Measurements from ENCODE around the gene AP4M1. TPM values are rescaled to one million over a fixed set of nuclear protein-coding genes. Genes with fewer than 3 reads are reported as not detected.

The AP4M1 gene, protein sequence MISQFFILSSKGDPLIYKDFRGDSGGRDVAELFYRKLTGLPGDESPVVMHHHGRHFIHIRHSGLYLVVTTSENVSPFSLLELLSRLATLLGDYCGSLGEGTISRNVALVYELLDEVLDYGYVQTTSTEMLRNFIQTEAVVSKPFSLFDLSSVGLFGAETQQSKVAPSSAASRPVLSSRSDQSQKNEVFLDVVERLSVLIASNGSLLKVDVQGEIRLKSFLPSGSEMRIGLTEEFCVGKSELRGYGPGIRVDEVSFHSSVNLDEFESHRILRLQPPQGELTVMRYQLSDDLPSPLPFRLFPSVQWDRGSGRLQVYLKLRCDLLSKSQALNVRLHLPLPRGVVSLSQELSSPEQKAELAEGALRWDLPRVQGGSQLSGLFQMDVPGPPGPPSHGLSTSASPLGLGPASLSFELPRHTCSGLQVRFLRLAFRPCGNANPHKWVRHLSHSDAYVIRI
- polyA plus RNA-seq (2013, experiment 1 of 2) = 14.9 TPM
- polyA plus RNA-seq (2013, experiment 2 of 2) = 11.3 TPM

DNA sequence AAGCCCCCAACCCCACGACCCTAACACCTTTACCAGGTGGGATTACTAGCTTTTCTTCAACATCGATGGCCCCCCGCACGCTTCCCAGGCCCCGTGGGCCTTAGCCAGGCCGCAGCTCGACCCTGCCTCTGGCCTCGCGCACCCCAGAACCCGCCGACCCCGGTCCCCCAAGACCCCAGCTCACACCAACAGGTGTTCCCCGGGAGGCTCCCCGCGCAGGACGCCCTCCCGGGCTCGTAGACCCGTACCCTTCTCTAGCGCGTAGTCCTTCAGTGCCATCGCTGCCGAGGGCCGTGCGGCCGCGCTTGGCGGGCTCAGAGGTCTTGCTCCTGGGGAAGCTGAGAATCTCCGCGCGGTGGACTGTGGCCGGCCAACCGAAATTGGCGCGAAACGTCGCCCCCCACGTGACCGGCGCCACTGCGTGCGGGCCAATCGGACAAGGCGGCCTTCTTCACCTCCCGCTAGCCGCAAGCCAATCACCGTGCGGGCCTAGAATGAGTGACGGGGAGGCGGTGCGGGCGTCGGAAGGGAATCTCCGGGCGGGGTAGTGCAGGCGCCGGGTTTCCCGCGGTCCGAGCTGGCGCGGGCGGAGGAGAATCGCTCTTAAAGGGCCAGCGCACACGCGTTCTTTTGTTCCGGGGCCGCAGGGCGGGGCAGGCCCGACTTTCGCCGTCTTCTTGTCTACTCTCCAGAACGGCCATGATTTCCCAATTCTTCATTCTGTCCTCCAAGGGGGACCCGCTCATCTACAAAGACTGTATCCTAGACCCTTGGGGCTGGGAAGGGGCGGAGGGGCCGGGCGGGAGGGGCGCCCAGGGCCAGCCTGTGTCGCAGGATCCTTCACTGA, at the start of gene AP4M1, which contains the start of gene MCM7:
Gene AP4M1, plus strand, starts transcription at position 628 of the 847 bp plus-strand sequence. Its CDS starts 72 bp downstream, at position 700.
Gene MCM7, minus strand, starts transcription at position 382 of the 847 bp plus-strand sequence. Its CDS starts 103 bp downstream, at position 279.
- Histone ChIP-seq H3K36me3 (ENCODE audit: insufficient read depth, low read length) (peaks cover 58% of the 10 kb centered on the region), H3K4me3 (ENCODE audit: low read length) (peak within 1 kb of the TSS; percentile 96), H3K4me1 (ENCODE audit: insufficient read depth, low read length) (peaks cover 11% of the 10 kb centered on the region), H3K27me3 (ENCODE audit: insufficient read depth, low read length) (no peaks in the 10 kb centered on the region), H3K27ac (ENCODE audit: low read depth, low read length) (peak within 1 kb of the TSS; percentile 100), H3K9ac (ENCODE audit: low read depth, low read length) (peak within 1 kb of the TSS; percentile 100), H3K9me3 (ENCODE audit: insufficient read depth, low read depth, low read length) (no peaks in the 10 kb centered on the region)
- WGBS = under 1% methylated on average over 80 of the region's 80 CpGs

DNA sequence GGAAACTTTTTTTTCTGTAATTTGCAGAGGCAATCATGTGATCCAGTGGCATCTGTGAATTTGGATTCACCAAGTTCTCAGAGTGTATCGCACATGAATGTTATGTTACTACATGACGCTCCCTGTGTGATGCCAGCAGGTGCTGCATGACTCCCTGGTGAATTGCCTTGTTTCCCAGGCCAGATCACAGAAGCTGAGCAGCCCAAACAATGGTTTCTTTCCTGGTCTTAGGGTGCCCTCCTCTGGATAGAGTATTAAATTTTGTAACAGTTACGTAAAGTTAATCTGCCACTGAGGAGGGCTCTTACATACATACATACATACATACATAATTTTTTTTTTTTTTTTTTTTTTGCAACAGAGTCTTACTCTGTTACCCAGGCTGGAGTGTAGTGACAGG, 48.2 kb upstream of the AP4M1 start:
- Histone ChIP-seq H3K27ac (ENCODE audit: low read depth, low read length) (no peak overlapping the region), H3K4me3 (ENCODE audit: low read length) (no peak overlapping the region), H3K4me1 (ENCODE audit: insufficient read depth, low read length) (no peaks in the 10 kb centered on the region), H3K27me3 (ENCODE audit: insufficient read depth, low read length) (no peaks in the 10 kb centered on the region), H3K9ac (ENCODE audit: low read depth, low read length) (no peak overlapping the region), H3K9me3 (ENCODE audit: insufficient read depth, low read depth, low read length) (no peaks in the 10 kb centered on the region), H3K36me3 (ENCODE audit: insufficient read depth, low read length) (peaks cover 33% of the 10 kb centered on the region)
- WGBS = 94% methylated on average over 2 of the region's 3 CpGs

DNA sequence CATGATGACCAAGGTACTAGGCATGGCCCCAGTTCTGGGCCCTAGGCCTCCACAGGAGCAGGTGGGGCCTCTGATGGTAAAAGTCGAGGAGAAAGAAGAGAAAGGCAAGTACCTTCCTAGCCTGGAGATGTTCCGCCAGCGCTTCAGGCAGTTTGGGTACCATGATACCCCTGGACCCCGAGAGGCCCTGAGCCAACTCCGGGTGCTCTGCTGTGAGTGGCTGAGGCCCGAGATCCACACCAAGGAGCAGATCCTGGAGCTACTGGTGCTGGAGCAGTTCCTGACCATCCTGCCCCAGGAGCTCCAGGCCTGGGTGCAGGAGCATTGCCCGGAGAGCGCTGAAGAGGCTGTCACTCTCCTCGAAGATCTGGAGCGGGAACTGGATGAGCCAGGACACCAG, 44.4 kb upstream of the AP4M1 start:
- Histone ChIP-seq H3K4me3 (ENCODE audit: low read length) (no peak overlapping the region), H3K9me3 (ENCODE audit: insufficient read depth, low read depth, low read length) (no peaks in the 10 kb centered on the region), H3K9ac (ENCODE audit: low read depth, low read length) (no peak overlapping the region), H3K27ac (ENCODE audit: low read depth, low read length) (no peak overlapping the region), H3K4me1 (ENCODE audit: insufficient read depth, low read length) (no peaks in the 10 kb centered on the region), H3K36me3 (ENCODE audit: insufficient read depth, low read length) (peaks cover 58% of the 10 kb centered on the region), H3K27me3 (ENCODE audit: insufficient read depth, low read length) (no peaks in the 10 kb centered on the region)
- WGBS = 94% methylated on average over 10 of the region's 10 CpGs

DNA sequence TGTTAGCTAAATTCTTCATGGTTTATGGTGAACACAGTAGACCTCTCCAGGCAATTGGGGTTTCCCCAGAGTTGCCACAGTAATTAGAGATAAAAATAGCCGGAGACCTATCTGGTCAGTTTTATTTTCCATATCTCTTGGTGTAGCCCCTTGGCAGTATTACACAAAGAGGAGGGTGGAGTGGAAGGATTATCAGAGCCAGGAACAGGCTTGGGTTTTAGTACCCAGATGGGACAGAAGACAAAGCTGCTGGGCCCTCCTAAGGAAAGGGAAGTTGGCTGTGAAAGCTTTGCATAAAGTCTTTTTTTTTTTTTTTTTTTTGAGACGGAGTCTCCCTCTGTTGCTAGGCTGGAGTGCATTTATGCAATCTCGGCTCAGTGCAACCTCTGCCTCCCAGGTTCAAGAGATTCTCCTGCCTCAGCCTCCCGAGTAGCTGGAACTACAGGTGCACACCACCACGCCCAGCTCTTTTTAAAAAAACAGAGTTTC, 42.1 kb upstream of the AP4M1 start:
- Histone ChIP-seq H3K27me3 (ENCODE audit: insufficient read depth, low read length) (no peaks in the 10 kb centered on the region), H3K4me3 (ENCODE audit: low read length) (no peak overlapping the region), H3K9ac (ENCODE audit: low read depth, low read length) (no peak overlapping the region), H3K27ac (ENCODE audit: low read depth, low read length) (no peak overlapping the region), H3K9me3 (ENCODE audit: insufficient read depth, low read depth, low read length) (no peaks in the 10 kb centered on the region), H3K4me1 (ENCODE audit: insufficient read depth, low read length) (no peaks in the 10 kb centered on the region), H3K36me3 (ENCODE audit: insufficient read depth, low read length) (peaks cover 65% of the 10 kb centered on the region)
- WGBS = 93% methylated on average over 5 of the region's 5 CpGs

DNA sequence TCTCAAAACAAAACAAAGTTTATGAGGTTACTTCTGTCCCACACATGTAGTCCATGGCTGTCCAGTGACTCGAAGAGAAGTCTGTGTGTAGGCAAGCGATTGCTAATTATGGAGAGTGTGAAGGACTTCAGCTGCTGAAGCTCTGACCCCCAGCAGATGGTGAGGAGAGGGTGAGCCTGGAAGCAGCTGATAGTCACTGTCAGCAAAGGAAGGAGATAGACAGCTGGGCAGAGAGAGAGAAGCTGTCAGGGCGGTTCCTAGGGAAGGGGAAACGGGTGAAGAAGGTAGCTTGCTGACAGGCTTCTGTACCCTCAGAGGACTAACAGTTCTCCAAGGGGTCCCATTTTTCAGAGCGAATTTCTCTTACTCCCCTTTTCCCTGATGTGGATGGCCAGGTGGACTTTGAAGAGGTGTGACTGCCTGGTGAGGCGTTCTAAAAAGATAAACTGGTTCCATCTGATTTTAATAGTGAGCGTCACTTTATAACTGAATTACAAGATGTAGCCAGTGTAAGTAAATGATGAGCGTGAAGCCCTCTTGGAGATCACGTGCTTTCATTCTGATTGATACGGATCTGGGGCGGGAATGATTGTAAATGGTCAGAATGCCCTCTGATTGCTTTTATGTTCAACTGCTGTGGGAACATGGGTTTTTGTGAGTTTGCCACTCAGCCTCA, 39.8 kb upstream of the AP4M1 start:
- WGBS = 94% methylated on average over 11 of the region's 11 CpGs
- peaks cover 77% of the 10 kb centered on the region for H3K36me3 ChIP-seq (ENCODE audit: insufficient read depth, low read length)

DNA sequence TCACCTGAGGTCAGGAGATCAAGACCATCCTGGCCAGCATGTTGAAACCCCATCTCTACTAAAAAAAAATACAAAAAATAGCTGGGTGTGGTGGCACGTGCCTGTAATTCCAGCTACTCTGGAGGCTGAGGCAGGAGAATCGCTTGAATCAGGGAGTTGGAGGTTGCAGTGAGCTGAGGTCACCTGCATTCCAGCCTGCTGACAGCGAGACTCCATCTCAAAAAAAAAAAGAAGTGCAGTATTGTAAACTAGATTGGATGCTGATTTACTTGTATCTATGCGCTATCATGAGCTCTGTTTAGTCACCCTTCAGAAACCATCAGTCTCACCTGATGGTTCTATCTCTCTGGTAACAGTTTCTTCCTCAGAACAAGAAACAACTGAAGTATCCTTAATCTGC, 38.1 kb upstream of the AP4M1 start:
- H3K27me3 ChIP-seq (ENCODE audit: insufficient read depth, low read length) = no peaks in the 10 kb centered on the region
- no peak overlapping the region for H3K4me3 ChIP-seq (ENCODE audit: low read length)
- no peaks in the 10 kb centered on the region for H3K4me1 ChIP-seq (ENCODE audit: insufficient read depth, low read length)
- H3K36me3 ChIP-seq (ENCODE audit: insufficient read depth, low read length) = peaks cover 59% of the 10 kb centered on the region
- H3K9me3 ChIP-seq (ENCODE audit: insufficient read depth, low read depth, low read length) = no peaks in the 10 kb centered on the region
- H3K9ac ChIP-seq (ENCODE audit: low read depth, low read length) = no peak overlapping the region
- H3K27ac ChIP-seq (ENCODE audit: low read depth, low read length) = no peak overlapping the region
- 95% methylated on average over 4 of the region's 4 CpGs for WGBS

More for the DNA sequence above, 39.8 kb upstream of the AP4M1 start:
- H3K4me3 ChIP-seq (ENCODE audit: low read length) = no peak overlapping the region
- no peaks in the 10 kb centered on the region for H3K27me3 ChIP-seq (ENCODE audit: insufficient read depth, low read length)
- no peak overlapping the region for H3K9ac ChIP-seq (ENCODE audit: low read depth, low read length)
- H3K4me1 ChIP-seq (ENCODE audit: insufficient read depth, low read length) = no peaks in the 10 kb centered on the region
- no peaks in the 10 kb centered on the region for H3K9me3 ChIP-seq (ENCODE audit: insufficient read depth, low read depth, low read length)
- no peak overlapping the region for H3K27ac ChIP-seq (ENCODE audit: low read depth, low read length)

DNA sequence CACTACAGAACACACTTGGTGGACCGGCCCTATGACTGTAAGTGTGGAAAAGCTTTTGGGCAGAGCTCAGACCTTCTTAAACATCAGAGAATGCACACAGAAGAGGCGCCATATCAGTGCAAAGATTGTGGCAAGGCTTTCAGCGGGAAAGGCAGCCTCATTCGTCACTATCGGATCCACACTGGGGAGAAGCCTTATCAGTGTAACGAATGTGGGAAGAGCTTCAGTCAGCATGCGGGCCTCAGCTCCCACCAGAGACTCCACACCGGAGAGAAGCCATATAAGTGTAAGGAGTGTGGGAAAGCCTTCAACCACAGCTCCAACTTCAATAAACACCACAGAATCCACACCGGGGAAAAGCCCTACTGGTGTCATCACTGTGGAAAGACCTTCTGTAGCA, 37.3 kb upstream of the AP4M1 start:
- WGBS = 94% methylated on average over 8 of the region's 9 CpGs
- no peak overlapping the region for H3K9ac ChIP-seq (ENCODE audit: low read depth, low read length)
- H3K27me3 ChIP-seq (ENCODE audit: insufficient read depth, low read length) = no peaks in the 10 kb centered on the region
- H3K27ac ChIP-seq (ENCODE audit: low read depth, low read length) = no peak overlapping the region
- H3K36me3 ChIP-seq (ENCODE audit: insufficient read depth, low read length) = peaks cover 54% of the 10 kb centered on the region
- H3K9me3 ChIP-seq (ENCODE audit: insufficient read depth, low read depth, low read length) = 0 out of 2 replicates have a peak, but pooled peaks cover 1% of the 10 kb centered on the region
- H3K4me3 ChIP-seq (ENCODE audit: low read length) = no peak overlapping the region
- H3K4me1 ChIP-seq (ENCODE audit: insufficient read depth, low read length) = no peaks in the 10 kb centered on the region

DNA sequence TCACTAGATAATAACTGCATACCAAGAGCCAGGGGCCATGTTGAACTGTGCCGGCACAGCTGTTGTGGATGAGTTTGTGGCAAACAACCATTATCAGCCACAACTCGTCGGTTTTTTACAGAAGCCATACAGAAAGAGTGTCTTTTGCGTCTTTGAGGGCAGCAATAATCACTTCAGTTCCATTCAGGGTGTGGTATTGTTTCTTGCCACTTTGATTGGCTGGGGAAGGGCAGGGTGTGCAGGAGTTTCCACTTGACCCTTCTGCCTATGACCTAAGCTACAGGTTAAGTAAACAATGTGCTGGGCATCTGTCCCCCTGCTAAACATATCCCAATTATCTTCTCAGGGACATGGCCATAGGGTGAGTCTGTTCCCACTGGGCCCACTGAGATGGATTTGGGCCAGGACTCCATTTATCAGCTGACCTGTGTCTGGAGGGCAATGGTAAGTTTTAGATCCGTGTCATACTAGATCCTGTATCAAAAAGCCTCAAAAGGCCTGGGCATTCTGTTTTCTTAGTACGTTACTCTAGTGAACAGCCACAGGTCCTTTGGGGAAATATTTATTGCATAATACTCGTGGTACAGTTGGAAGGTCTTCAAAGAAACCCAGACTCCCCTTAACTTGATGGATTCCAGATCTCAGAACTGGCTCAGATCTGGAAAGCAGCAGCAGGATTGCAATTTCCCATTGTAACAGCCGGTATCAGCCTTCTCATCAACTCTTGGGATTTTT, 35.8 kb upstream of the AP4M1 start:
- 91% methylated on average over 8 of the region's 8 CpGs for WGBS
- H3K27ac ChIP-seq (ENCODE audit: low read depth, low read length) = no peak overlapping the region

DNA sequence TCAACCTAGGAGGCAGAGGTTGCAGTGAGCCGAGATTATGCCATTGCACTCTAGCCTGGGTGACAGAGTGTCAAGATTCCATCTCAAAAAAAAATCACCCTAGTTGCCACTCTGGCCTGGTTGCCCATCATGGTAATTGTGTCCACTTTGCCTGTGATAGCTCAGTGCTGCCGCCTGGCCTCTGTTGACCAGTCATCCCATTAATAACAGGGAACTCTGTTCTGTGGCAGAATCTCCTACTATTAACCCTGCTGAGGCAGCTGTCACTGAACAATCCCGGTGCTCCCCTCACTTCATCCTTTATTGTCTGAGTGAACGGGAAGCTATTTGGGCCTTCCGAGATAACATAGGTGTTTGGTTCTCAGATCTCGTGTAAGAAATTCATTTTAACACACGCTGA, 34.5 kb upstream of the AP4M1 start:
- no peak overlapping the region for H3K4me3 ChIP-seq (ENCODE audit: low read length)
- no peak overlapping the region for H3K27ac ChIP-seq (ENCODE audit: low read depth, low read length)
- H3K36me3 ChIP-seq (ENCODE audit: insufficient read depth, low read length) = peaks cover 61% of the 10 kb centered on the region
- peaks cover 27% of the 10 kb centered on the region for H3K9me3 ChIP-seq (ENCODE audit: insufficient read depth, low read depth, low read length)
- no peaks in the 10 kb centered on the region for H3K4me1 ChIP-seq (ENCODE audit: insufficient read depth, low read length)
- no peak overlapping the region for H3K9ac ChIP-seq (ENCODE audit: low read depth, low read length)
- 93% methylated on average over 7 of the region's 7 CpGs for WGBS
- no peaks in the 10 kb centered on the region for H3K27me3 ChIP-seq (ENCODE audit: insufficient read depth, low read length)

More for the DNA sequence above, 35.8 kb upstream of the AP4M1 start:
- no peak overlapping the region for H3K9ac ChIP-seq (ENCODE audit: low read depth, low read length)
- H3K4me1 ChIP-seq (ENCODE audit: insufficient read depth, low read length) = no peaks in the 10 kb centered on the region
- H3K9me3 ChIP-seq (ENCODE audit: insufficient read depth, low read depth, low read length) = peaks cover 14% of the 10 kb centered on the region
- no peaks in the 10 kb centered on the region for H3K27me3 ChIP-seq (ENCODE audit: insufficient read depth, low read length)
- H3K36me3 ChIP-seq (ENCODE audit: insufficient read depth, low read length) = peaks cover 58% of the 10 kb centered on the region
- no peak overlapping the region for H3K4me3 ChIP-seq (ENCODE audit: low read length)

DNA sequence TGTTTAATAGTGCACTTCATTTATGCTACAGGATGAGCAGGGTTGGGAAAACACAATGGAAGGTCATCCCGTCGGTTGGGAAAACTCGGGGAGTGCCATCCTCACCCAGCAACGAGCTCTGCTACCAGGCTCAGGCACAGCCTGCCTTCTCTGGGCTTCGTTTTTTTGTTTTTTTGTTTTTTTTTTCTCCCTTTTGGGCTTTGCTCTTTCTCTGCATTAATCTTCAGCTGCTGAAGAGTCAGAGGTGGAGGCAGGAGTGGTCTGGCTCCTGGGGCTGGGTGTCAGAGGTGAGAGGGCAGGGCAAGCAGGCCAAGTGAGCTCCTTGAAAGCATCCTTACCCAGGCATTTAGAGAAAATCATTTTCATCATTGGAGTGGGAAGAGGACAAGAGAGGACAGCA, 31.5 kb upstream of the AP4M1 start:
- Histone ChIP-seq H3K27me3 (ENCODE audit: insufficient read depth, low read length) (no peaks in the 10 kb centered on the region), H3K4me3 (ENCODE audit: low read length) (no peak overlapping the region), H3K9me3 (ENCODE audit: insufficient read depth, low read depth, low read length) (peaks cover 57% of the 10 kb centered on the region), H3K4me1 (ENCODE audit: insufficient read depth, low read length) (no peaks in the 10 kb centered on the region), H3K36me3 (ENCODE audit: insufficient read depth, low read length) (peaks cover 69% of the 10 kb centered on the region), H3K9ac (ENCODE audit: low read depth, low read length) (no peak overlapping the region), H3K27ac (ENCODE audit: low read depth, low read length) (no peak overlapping the region)
- 98% methylated on average over 5 of the region's 5 CpGs for WGBS
